ENCODE measurements around the gene CPLX3. TPM values are rescaled to one million over a fixed set of nuclear protein-coding genes. Genes with fewer than 3 reads are reported as not detected.

CPLX3 gene
- total RNA-seq, 1 experiment from 2014 or later: not detected

DNA sequence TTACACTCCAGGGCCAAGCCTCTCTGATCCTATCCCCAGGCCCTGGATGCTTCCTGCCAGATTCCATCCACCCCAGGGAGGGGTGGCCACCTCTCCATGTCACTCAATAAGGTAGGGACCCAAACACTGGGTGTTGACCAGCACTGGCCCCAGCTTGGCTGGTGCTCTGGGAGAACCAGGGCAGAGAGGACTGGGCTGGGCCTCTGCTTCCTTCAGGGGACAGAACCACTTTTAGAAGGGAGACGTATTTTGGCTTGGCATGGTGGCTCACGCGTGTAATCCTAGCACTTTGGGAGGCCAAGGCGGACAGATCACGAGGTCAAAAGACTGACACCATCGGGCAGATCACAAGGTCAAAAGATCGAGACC lies 4.7 kb upstream of the CPLX3 start:
- Histone ChIP-seq H4K91ac (ENCODE audit: insufficient read length, low read depth, low read length) (no peak overlapping the region), H2BK20ac (ENCODE audit: low read depth, low read length, poor library complexity, severe bottlenecking) (no peak overlapping the region), H3K9me3 (ENCODE audit: control insufficient read depth, low read depth, low read length) (no peaks in the 10 kb centered on the region), H4K8ac (replicated peaks; ENCODE audit: insufficient read length, low read depth, low read length) (no peak overlapping the region), H3K27me3 (ENCODE audit: insufficient read depth, low read length) (peaks cover 5% of the 10 kb centered on the region; the same call in 1 of the 2 replicates), H2BK12ac (ENCODE audit: insufficient read length, low read depth, low read length) (no peak overlapping the region), H3T11ph (ENCODE audit: low read length) (no peak overlapping the region), H2AFZ (ENCODE audit: low read length) (no peak overlapping the region), H3K27ac (ENCODE audit: insufficient read length, low read depth, low read length) (no peak overlapping the region), H3K79me1 (ENCODE audit: insufficient read depth, low read depth, low read length, poor library complexity, severe bottlenecking) (no peaks in the 10 kb centered on the region), H3K4me1 (ENCODE audit: insufficient read depth, low read length) (no peaks in the 10 kb centered on the region), H4K20me1 (ENCODE audit: control insufficient read depth, insufficient read depth, insufficient read length) (no peaks in the 10 kb centered on the region), H4K5ac (ENCODE audit: insufficient read length, low read depth, low read length) (no peak overlapping the region), H2AK5ac (ENCODE audit: insufficient read length, low read length) (no peak overlapping the region), H3K23me2 (ENCODE audit: insufficient read length, low read depth, low read length, poor library complexity, severe bottlenecking) (no peaks in the 10 kb centered on the region), H3K79me2 (ENCODE audit: insufficient read depth, low read length) (no peaks in the 10 kb centered on the region), H3K18ac (ENCODE audit: insufficient read length, low read depth, low read length) (no peak overlapping the region), H2BK5ac (ENCODE audit: insufficient read length, low read length) (no peak overlapping the region), H3K4ac (ENCODE audit: low read depth, low read length) (no peak overlapping the region), H3K56ac (ENCODE audit: insufficient read length, low read depth, low read length) (no peak overlapping the region), H3K23ac (ENCODE audit: insufficient read length, low read depth, low read length) (no peak overlapping the region), H3K14ac (ENCODE audit: insufficient read depth, low read length) (no peak overlapping the region), H2BK120ac (ENCODE audit: low read depth, low read length, poor library complexity, severe bottlenecking) (no peak overlapping the region), H3K9ac (ENCODE audit: extremely low read depth, insufficient read length, low read length) (no peak overlapping the region), H3K4me2 (ENCODE audit: insufficient read depth, insufficient read length, low read length) (no peak overlapping the region), H2BK15ac (ENCODE audit: low read depth, low read length) (no peak overlapping the region)
- Mint-ChIP-seq H3K9me3 (no peaks in the 10 kb centered on the region; a peak in 1 of 5 replicates), H3K27ac (peak overlapping the region in 1 of 3 experiments; percentile 77; a peak in 2 of 7 replicates), H3K36me3 (ENCODE audit: insufficient read depth in 1 of 3, low read depth in 3 of 3) (no peaks in the 10 kb centered on the region), H3K4me1 (peaks cover 15 to 50% of the 10 kb centered on the region in 2 experiments), H3K27me3 (ENCODE audit: low read depth) (peaks cover 44% of the 10 kb centered on the region), H3K4me3 (no peak overlapping the region)
- no peak for DNase-seq
- no CpG with 5 or more reads among the region's 7 CpGs for WGBS (ENCODE audit: extremely low coverage, insufficient read length, low lambda C conversion rate)
- TF ChIP-seq, protein P1, sequence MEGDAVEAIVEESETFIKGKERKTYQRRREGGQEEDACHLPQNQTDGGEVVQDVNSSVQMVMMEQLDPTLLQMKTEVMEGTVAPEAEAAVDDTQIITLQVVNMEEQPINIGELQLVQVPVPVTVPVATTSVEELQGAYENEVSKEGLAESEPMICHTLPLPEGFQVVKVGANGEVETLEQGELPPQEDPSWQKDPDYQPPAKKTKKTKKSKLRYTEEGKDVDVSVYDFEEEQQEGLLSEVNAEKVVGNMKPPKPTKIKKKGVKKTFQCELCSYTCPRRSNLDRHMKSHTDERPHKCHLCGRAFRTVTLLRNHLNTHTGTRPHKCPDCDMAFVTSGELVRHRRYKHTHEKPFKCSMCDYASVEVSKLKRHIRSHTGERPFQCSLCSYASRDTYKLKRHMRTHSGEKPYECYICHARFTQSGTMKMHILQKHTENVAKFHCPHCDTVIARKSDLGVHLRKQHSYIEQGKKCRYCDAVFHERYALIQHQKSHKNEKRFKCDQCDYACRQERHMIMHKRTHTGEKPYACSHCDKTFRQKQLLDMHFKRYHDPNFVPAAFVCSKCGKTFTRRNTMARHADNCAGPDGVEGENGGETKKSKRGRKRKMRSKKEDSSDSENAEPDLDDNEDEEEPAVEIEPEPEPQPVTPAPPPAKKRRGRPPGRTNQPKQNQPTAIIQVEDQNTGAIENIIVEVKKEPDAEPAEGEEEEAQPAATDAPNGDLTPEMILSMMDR (conservative IDR thresholded peaks at IDR 0.05): no peak

Data from H9 (cell line).